22Rv1 (cell line): ENCODE results near the gene E2F3.

Experiments
- ZFX ChIP-seq: fragments of 450-650 bp; IDR thresholded peaks from 2 replicates; pipeline ENCODE4 v1.6.1; 2017; ENCODE audit warnings: antibody characterized with exemption, borderline replicate concordance
- TF ChIP-seq, protein P1 (sequence below): fragments of 450-650 bp; IDR thresholded peaks from 2 replicates; pipeline ENCODE4 v1.5.1; 2017; ENCODE audit warnings: mild to moderate bottlenecking

GRCh38 chr6:20538131-20538662 is 136.5 kb downstream of the E2F3 start:
- TF ChIP-seq ZFX, result no peak
- TF ChIP-seq, protein P1, sequence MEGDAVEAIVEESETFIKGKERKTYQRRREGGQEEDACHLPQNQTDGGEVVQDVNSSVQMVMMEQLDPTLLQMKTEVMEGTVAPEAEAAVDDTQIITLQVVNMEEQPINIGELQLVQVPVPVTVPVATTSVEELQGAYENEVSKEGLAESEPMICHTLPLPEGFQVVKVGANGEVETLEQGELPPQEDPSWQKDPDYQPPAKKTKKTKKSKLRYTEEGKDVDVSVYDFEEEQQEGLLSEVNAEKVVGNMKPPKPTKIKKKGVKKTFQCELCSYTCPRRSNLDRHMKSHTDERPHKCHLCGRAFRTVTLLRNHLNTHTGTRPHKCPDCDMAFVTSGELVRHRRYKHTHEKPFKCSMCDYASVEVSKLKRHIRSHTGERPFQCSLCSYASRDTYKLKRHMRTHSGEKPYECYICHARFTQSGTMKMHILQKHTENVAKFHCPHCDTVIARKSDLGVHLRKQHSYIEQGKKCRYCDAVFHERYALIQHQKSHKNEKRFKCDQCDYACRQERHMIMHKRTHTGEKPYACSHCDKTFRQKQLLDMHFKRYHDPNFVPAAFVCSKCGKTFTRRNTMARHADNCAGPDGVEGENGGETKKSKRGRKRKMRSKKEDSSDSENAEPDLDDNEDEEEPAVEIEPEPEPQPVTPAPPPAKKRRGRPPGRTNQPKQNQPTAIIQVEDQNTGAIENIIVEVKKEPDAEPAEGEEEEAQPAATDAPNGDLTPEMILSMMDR, result no peak
